ENCODE measurements around the gene PMM2.

Gene PMM2

DNA sequence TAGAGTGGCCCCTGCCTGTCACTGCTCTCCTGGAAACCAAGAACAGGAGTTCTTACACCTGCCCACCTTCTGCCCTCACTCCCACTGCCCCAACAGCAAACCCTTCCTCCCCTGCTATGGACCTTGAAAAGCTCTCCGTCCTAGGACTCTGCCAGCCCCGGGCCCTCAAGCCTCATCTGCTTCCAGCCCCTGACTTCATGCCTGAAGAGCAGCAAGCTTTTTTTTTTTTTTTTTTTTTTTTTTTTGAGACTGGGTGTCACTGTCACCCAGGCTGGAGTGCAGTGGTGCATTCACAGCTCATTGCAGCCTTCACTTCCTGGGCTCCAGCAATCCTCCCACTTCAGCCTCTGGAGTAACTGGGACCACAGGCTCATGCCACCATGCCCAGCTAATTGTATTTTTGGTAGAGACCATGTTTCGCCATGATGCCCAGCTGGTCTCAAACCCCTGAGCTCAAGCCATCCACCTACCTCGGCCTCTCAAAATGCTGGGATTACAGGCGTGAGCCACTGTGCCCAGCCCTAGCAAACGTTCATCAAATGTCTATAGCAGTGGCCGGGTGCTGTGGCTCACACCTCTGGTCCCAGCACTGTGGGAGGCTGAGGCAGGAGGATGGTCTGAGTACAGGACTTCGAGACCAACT is 54.2 kb downstream of the PMM2 start:
- no peak overlapping the region for H3K4me3 ChIP-seq (ENCODE audit: low read depth, low read length)
- DNase-seq (ENCODE audit: low read depth) = no peak
- TF ChIP-seq, protein P1, sequence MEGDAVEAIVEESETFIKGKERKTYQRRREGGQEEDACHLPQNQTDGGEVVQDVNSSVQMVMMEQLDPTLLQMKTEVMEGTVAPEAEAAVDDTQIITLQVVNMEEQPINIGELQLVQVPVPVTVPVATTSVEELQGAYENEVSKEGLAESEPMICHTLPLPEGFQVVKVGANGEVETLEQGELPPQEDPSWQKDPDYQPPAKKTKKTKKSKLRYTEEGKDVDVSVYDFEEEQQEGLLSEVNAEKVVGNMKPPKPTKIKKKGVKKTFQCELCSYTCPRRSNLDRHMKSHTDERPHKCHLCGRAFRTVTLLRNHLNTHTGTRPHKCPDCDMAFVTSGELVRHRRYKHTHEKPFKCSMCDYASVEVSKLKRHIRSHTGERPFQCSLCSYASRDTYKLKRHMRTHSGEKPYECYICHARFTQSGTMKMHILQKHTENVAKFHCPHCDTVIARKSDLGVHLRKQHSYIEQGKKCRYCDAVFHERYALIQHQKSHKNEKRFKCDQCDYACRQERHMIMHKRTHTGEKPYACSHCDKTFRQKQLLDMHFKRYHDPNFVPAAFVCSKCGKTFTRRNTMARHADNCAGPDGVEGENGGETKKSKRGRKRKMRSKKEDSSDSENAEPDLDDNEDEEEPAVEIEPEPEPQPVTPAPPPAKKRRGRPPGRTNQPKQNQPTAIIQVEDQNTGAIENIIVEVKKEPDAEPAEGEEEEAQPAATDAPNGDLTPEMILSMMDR (IDR thresholded peaks at IDR 0.05; ENCODE audit: control insufficient read depth, extremely low read depth, insufficient read depth) = no peak

DNA sequence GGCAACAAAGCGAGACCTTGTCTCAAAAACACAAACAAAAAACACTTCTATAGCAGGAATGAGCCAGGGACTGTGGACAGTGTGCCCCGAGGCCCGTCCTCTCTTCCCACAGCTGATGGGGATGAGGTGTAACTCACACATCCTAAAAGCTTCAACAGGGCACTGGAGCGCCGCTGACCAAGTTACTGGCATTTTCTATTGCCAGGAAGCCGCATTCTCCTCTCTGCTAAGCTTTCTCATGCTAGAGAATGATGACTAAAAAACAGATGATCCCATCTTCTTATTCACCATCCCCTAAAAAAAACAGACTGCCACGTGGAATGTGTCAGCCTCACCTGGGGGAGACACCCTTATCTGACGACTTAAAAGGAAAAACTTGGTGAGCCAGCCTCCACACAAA is 54.9 kb downstream of the PMM2 start:
- no peak overlapping the region for H3K4me3 ChIP-seq (ENCODE audit: low read depth, low read length)
- no peak for DNase-seq (ENCODE audit: low read depth)
- TF ChIP-seq, protein P1 (IDR thresholded peaks at IDR 0.05; ENCODE audit: control insufficient read depth, extremely low read depth, insufficient read depth) = no peak

DNA sequence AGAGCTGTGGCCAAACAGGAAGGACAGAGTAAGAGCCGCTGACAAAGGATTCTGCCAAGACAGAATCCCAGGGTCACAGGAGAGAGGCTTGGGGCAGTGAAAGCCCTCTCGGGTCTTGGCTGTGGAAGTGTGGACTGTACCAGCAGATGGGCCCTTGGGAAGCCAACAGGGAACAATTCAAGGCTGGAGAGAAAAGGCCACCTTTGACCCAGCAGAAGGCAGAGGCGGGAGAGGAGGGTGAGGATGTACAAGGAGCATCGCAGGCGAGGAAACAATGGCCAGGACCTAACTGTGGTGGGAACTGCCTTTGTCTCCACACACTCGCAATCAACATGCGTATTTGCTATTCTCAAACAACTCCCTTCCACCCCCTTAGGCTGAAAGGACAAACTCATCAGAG is 55.5 kb downstream of the PMM2 start:
- no peak for DNase-seq (ENCODE audit: low read depth)

DNA sequence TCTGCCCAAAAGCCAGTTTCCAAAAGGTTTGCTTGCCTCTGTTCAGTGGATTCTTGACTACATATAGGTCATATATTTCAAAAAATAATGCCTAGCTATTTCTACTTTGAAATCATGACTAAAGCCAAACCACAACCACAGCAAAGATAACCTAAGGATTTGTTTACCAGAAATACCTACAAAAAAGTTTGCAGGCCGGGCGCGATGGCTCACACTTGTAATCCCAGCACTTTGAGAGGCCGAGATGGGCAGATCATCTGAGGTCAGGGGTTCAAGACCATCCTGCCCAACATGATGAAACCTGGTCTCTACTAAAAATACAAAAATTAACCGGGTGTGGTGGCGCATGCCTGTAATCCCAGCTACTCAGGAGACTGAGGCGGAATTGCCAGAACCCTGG is 56.0 kb downstream of the PMM2 start:
- H3K4me3 ChIP-seq (ENCODE audit: low read depth, low read length) = no peak overlapping the region
- TF ChIP-seq, protein P1 (IDR thresholded peaks at IDR 0.05; ENCODE audit: control insufficient read depth, extremely low read depth, insufficient read depth) = no peak
- no peak for DNase-seq (ENCODE audit: low read depth)

More for the DNA sequence above, 55.5 kb downstream of the PMM2 start:
- no peak overlapping the region for H3K4me3 ChIP-seq (ENCODE audit: low read depth, low read length)
- TF ChIP-seq, protein P1 (IDR thresholded peaks at IDR 0.05; ENCODE audit: control insufficient read depth, extremely low read depth, insufficient read depth) = no peak

DNA sequence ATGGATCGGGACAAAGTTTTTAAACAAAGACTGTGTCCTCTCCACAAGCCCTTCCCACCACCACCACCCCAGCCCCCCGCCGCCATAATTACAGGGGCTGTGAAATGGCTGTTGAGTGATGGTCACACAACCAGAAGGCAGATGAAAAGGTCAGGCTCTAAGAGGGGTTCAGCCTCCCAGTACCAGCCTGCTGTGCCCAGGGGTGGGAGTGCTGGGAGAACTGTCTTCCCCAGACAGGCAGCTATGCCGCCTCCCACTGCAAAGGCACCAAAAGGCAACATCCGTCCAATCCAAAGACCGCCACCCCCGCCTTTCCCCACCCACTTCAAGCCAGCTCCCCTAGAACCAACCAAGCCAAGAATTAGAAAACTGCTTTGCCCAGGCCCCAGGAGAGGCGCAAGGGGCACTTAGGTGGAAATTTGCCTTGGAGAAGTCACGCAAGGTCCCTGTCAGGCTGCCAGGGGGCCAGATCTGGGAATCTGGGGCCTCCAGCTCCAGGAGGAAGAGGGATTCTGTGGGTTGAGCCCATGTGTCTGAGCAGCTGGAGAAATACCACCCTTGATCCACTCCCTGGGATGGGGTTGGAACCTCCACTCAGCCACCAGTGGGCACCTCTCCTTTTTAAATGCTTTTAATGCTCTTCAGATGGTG is 56.8 kb downstream of the PMM2 start:
- TF ChIP-seq, protein P1 (IDR thresholded peaks at IDR 0.05; ENCODE audit: control insufficient read depth, extremely low read depth, insufficient read depth) = no peak
- no peak overlapping the region for H3K4me3 ChIP-seq (ENCODE audit: low read depth, low read length)
- DNase-seq (ENCODE audit: low read depth) = no peak

DNA sequence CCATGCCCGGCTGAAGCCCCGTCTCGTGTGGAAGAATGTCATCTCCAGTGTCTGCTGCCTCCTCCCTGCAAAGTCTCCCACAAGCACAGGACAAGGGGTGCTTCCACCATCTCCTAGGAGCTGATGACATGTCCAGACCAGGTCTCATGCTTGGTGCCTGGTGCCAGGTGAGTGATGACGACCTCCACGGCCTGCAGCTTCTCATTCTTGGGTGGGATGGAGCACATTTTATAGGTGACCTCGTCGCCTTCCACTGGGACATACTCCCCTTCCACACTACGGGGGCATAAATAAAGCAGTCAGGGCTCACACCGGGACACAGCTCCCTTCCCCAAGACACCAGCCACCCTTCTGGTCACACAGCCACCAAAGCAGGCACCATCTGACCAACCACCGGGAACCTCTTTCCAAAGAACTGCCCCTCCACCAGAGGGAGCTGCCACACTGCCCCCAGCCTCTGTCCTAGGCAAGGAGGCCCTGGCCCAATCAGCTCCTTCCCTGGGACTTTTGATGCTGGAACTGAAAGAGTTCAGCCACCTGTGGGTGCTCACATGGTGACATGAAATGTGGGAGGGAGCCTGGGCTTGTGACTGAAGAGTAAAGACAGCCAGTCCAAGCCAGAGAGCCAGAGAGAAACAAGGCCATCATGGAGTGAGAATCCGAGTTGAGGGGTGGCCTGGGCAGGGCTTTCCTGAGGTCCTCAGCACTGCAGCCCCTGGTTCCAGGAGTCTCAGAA is 57.6 kb downstream of the PMM2 start:
- DNase-seq (ENCODE audit: low read depth) = no peak
- TF ChIP-seq, protein P1 (IDR thresholded peaks at IDR 0.05; ENCODE audit: control insufficient read depth, extremely low read depth, insufficient read depth) = no peak
- no peak overlapping the region for H3K4me3 ChIP-seq (ENCODE audit: low read depth, low read length)

All from LNCaP clone FGC (cell line).